ENCODE measurements around the gene GMDS. TPM values are rescaled to one million over a fixed set of nuclear protein-coding genes. Genes with fewer than 3 reads are reported as not detected.

GMDS gene
- total RNA-seq, 4 donors from 2014 or later: 9.5 to 32.8 (median 22.4) TPM

- H3K36me3 ChIP-seq: no peaks in the 10 kb centered on the region
- H3K9me3 ChIP-seq: no peaks in the 10 kb centered on the region
- H3K4me3 ChIP-seq (replicated peaks in 1 of 3): peak overlapping the region; percentile 33 to 81 (median 48)
- 19 to 28% methylated on average over 26 to 30 of the region's 32 CpGs for WGBS, 2 donors
- no peaks in the 10 kb centered on the region for H3K27me3 ChIP-seq
- peak overlapping the region in 1 of 3 donors; percentile 53 for H3K27ac ChIP-seq
- intact Hi-C loops (cut with DNase I): loop anchor here (5.0 kb wide), 1 partner anchor 637 kb away; the partner anchor contains the start of gene FOXC1
- peak; percentile 37 to 44 for DNase-seq
- TF ChIP-seq, protein P1, sequence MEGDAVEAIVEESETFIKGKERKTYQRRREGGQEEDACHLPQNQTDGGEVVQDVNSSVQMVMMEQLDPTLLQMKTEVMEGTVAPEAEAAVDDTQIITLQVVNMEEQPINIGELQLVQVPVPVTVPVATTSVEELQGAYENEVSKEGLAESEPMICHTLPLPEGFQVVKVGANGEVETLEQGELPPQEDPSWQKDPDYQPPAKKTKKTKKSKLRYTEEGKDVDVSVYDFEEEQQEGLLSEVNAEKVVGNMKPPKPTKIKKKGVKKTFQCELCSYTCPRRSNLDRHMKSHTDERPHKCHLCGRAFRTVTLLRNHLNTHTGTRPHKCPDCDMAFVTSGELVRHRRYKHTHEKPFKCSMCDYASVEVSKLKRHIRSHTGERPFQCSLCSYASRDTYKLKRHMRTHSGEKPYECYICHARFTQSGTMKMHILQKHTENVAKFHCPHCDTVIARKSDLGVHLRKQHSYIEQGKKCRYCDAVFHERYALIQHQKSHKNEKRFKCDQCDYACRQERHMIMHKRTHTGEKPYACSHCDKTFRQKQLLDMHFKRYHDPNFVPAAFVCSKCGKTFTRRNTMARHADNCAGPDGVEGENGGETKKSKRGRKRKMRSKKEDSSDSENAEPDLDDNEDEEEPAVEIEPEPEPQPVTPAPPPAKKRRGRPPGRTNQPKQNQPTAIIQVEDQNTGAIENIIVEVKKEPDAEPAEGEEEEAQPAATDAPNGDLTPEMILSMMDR (IDR thresholded peaks at IDR 0.05): no peak
- TF ChIP-seq POLR2A (IDR thresholded peaks at IDR 0.05): no peak
- peaks cover 5 to 11% of the 10 kb centered on the region in 2 donors for H3K4me1 ChIP-seq
Observed at GRCh38 chr6:2244261-2245102, 923 bp downstream of the GMDS start.

GRCh38 chr6:2242311-2242710 lies 3.1 kb downstream of the GMDS start:
- no peak overlapping the region for H3K27ac ChIP-seq
- H3K9me3 ChIP-seq: no peaks in the 10 kb centered on the region
- H3K36me3 ChIP-seq: no peaks in the 10 kb centered on the region
- peaks cover 5 to 11% of the 10 kb centered on the region in 2 donors for H3K4me1 ChIP-seq
- 80 to 85% methylated on average over 4 of the region's 4 CpGs for WGBS, 2 donors
- DNase-seq: no peak
- TF ChIP-seq POLR2A (IDR thresholded peaks at IDR 0.05): no peak
- TF ChIP-seq, protein P1 (IDR thresholded peaks at IDR 0.05): no peak
- intact Hi-C loops (cut with DNase I): no loop called here
- H3K4me3 ChIP-seq (replicated peaks in 1 of 3): no peak overlapping the region
- no peaks in the 10 kb centered on the region for H3K27me3 ChIP-seq

GRCh38 chr6:2240961-2241360 lies 4.4 kb downstream of the GMDS start:
- TF ChIP-seq POLR2A (IDR thresholded peaks at IDR 0.05): no peak
- TF ChIP-seq, protein P1 (IDR thresholded peaks at IDR 0.05): no peak
- H3K4me3 ChIP-seq (replicated peaks in 1 of 3): no peak overlapping the region
- no peak overlapping the region for H3K27ac ChIP-seq
- WGBS, 2 donors: 93 to 95% methylated on average over 6 of the region's 6 CpGs
- DNase-seq: no peak
- no peaks in the 10 kb centered on the region for H3K9me3 ChIP-seq
- no peaks in the 10 kb centered on the region for H3K36me3 ChIP-seq
- no peaks in the 10 kb centered on the region for H3K27me3 ChIP-seq
- H3K4me1 ChIP-seq: peaks cover 0 to 4% of the 10 kb centered on the region in 2 donors
- intact Hi-C loops (cut with DNase I): no loop called here

DNA sequence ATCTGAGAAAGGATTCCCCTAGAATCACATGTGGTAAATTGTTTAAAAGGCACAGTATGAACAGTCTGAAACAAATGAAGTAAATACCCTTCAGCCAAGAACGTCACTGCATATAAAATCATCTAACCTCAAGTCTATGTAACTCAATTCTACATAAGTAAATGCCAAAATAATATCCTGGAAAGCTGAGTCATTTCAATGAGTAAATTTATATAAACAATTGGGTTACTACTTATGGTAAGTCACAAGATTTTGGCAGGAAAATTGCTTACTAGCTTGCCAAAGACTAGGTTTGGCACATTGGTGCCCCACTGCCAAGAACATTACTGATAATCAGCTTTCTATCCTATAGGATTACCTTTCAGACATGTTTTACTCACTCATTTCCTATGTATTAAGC lies 8.4 kb downstream of the GMDS start:
- 77 to 87% methylated on average over 1 of the region's 1 CpG for WGBS, 2 donors
- intact Hi-C loops (cut with DNase I): no loop called here
- no peak for DNase-seq
- Histone ChIP-seq H3K9me3 (no peaks in the 10 kb centered on the region), H3K4me1 (no peaks in the 10 kb centered on the region), H3K4me3 (replicated peaks in 1 of 3) (no peak overlapping the region), H3K36me3 (no peaks in the 10 kb centered on the region), H3K27me3 (no peaks in the 10 kb centered on the region), H3K27ac (no peak overlapping the region)
- TF ChIP-seq POLR2A (IDR thresholded peaks at IDR 0.05): no peak
- TF ChIP-seq, protein P1 (IDR thresholded peaks at IDR 0.05): no peak

DNA sequence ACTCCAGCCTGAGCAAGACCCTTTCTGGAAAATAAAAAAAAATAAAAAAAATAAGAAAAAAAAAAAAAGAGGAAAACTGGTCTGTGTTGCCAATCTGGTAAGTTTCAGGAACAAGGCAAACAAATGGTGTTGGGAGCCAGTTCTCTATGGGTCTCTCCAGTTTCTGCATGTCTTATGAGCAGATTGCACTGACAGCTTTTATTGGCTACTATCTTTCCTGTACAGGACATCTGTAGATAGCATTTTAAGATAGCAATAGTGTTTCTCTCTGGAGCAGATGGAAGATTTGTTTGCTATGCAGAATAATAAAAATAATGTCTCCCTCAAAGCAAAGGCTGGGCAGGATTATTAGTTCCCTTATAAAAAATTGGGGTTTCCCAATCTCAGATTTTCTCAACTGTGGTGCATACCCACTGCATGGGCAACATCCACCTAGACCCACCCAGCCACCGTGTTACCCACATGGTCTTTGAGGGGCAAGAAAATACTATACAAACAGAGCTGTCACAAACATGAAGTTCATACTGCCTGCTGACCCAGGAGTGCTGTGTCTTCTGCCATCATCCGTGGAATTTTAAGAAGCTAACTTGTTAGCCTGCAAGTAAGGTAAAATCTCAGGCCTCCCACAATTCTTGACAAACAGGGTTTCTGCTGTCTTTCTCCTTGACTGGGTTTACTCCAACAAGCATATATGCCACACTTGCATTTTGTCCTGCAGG lies 9.5 kb downstream of the GMDS start:
- no peak overlapping the region for H3K27ac ChIP-seq
- 73 to 77% methylated on average over 2 of the region's 2 CpGs for WGBS, 2 donors
- no peaks in the 10 kb centered on the region for H3K36me3 ChIP-seq
- H3K9me3 ChIP-seq: no peaks in the 10 kb centered on the region
- intact Hi-C loops (cut with DNase I): no loop called here
- H3K27me3 ChIP-seq: no peaks in the 10 kb centered on the region
- no peak for DNase-seq
- no peak overlapping the region for H3K4me3 ChIP-seq (replicated peaks in 1 of 3)
- no peaks in the 10 kb centered on the region for H3K4me1 ChIP-seq
- TF ChIP-seq POLR2A (IDR thresholded peaks at IDR 0.05): no peak
- TF ChIP-seq, protein P1 (IDR thresholded peaks at IDR 0.05): no peak
